Naive thymus-derived CD8-positive, alpha-beta T cell (primary cell): ENCODE measurements around the gene POLN. TPM values are rescaled to one million over a fixed set of nuclear protein-coding genes. Genes with fewer than 3 reads are reported as not detected.

ENCODE experiments used
- ATAC-seq, 2 donors: fragments of 150-1000 bp; cut with Tn5 transposase in 1 of 2; sonication (Bioruptor Pico), chemical (Tn5 transposase) in 1 of 2; 1 replicate in 1 of 2; 2 replicates in 1 of 2; pipeline ENCODE4 v1.10.0; 2021; ENCODE audit warnings: mild to moderate bottlenecking in 2 of 2, moderate library complexity in 2 of 2
- POLR2A ChIA-PET: fragments of 350-600 bp; sonication (Branson Sonifier 250); formaldehyde crosslinking; loops from one replicate; lab custom pipeline; 2021; ENCODE audit warnings: antibody characterized with exemption; lab: Charles Lee
- DNase-seq, 10 donors: peaks; one replicate each; pipeline versions ENCODE4 v3.0.0 to v3.0.0-alpha.2; 2020 to 2022
- H3K27ac Mint-ChIP-seq, 10 donors: one replicate each; pipeline ENCODE4 v1.8.0; 2020 to 2022; ENCODE audit warnings: mild to moderate bottlenecking in 10 of 10, mixed read lengths in 10 of 10, moderate library complexity in 4 of 10, inconsistent platforms in 1 of 10
- H3K27me3 Mint-ChIP-seq, 5 donors: one replicate each; pipeline ENCODE4 v1.8.0; 2021 to 2022; ENCODE audit warnings: mixed read lengths in 5 of 5
- H3K36me3 Mint-ChIP-seq, 3 donors: one replicate each; pipeline ENCODE4 v1.8.0; 2020 to 2022; ENCODE audit warnings: mixed read lengths in 3 of 3, mild to moderate bottlenecking in 2 of 3, inconsistent platforms in 1 of 3
- H3K4me1 Mint-ChIP-seq, 4 donors: one replicate each; pipeline ENCODE4 v1.8.0; 2021 to 2022; ENCODE audit warnings: mixed read lengths in 4 of 4
- H3K4me3 Mint-ChIP-seq, 10 donors: one replicate each; pipeline ENCODE4 v1.8.0; 2020 to 2022; ENCODE audit warnings: mild to moderate bottlenecking in 10 of 10, mixed read lengths in 10 of 10, moderate library complexity in 6 of 10, inconsistent platforms in 1 of 10
- H3K9me3 Mint-ChIP-seq, 9 donors: one replicate each; pipeline ENCODE4 v1.8.0; 2020 to 2022; ENCODE audit warnings: mixed read lengths in 9 of 9, mild to moderate bottlenecking in 3 of 9, inconsistent platforms in 1 of 9, moderate library complexity in 1 of 9
- polyA plus RNA-seq, 3 donors: library from polyadenylated mRNA; unstranded; fragments of 300-500 nt; fragmentation: Illumina TruSeq; gene quantifications; one replicate each; pipeline ENCODE4 v1.2.3, GENCODE V29; 2021
- total RNA-seq, 8 experiments: library from RNA in 2 of 8; stranded (reverse) in 2 of 8; gene quantifications; one replicate each; pipeline ENCODE4 v1.2.3 and lab custom pipeline; 2021 to 2026

Gene POLN
- total and polyA plus RNA-seq, 5 experiments from 2014 or later = 0.44 to 3.8 (median 1.7) TPM; not detected in 1

DNA sequence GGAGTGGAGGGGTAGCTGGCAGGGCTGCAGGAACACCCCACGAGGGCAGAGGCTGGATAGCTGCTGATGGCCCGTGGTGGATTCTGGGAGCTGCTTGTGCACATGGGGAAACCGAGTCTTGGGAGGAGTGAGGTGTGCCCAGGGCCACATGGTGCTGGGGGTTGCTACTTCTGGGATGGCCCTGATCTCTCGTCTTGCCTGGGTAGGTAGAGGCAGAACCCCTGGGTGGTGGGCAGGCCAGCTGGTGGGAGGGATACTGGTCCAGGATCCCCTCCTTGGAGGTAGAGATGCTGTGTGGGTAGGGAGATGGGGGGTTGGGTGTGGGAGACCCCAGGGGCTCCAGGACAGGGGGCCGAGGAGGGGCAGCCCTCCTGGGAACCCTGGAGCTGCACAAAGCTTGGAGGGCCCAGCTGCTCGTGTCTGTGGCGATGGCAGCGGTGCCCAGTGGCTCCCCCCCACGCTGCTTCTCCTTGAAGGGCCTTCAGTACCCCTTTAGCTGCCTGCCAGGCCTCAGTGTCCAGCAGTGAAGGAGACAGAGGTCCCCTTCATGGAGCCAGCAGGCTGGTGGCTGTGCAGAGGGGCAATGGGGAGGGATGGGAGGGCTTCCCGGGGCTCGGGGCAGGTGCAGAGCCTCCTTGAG lies 179.6 kb downstream of the POLN start:
- no peaks in the 10 kb centered on the region for H3K9me3 Mint-ChIP-seq
- H3K36me3 Mint-ChIP-seq = peaks cover 0 to 2% (median 0%) of the 10 kb centered on the region in 3 donors
- H3K4me1 Mint-ChIP-seq = peaks cover 0 to 7% (median 4%) of the 10 kb centered on the region in 4 donors
- H3K27ac Mint-ChIP-seq = peak overlapping the region in 1 of 10 donors; percentile 67
- ATAC-seq = no peak
- peak overlapping the region in 3 of 10 donors; percentile 5 to 28 (median 14) for H3K4me3 Mint-ChIP-seq
- POLR2A ChIA-PET = no interaction called here
- DNase-seq = peak in 1 of 10 donors; percentile 52
- peaks cover 6 to 16% (median 7%) of the 10 kb centered on the region in 5 donors for H3K27me3 Mint-ChIP-seq

DNA sequence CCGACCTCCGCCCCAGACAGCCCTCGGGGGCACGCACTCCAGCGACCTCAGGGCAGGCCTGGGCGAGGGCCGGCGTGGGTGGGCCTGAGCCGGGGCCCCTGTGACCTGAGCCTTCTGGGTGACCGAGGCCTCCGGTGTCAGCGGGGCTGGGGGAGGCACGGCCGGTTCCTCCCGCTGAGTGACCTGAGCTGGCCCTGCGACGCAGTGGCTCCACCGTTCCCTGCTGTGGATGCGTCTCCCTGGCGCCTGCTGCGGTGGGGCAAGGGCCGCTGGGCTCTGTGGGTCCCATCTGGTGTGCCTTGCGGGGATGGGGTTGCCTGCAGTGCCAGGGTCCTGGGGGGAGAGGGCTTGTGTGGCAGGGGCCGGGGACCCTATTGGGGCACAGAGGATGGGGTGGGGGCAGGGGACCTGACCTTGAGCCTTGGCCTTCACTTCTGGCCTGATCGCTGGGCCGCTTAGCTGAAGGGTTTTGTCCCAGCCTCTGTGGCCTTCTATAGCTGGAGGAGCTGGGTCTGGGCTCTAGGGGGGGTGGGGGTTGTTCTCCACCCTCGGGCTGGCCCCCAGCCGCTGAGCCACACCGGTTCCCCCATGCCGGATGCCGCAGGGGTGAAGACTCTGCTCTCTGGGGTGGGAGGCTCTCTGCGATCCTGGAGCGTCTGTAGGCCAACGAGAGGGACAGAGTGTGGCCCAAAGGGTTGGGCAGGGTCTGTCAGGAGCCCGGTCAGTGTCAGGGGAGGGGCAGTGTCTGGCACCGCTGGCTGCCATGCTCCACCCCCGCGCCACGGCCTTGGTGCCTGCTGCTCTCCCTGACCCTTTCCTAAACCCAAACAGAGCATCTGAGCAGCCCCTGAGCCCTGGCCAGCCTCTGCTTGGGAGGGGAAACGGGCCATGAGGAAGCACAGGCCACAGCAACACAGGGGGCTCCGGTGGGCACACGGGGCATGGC lies 180.5 kb downstream of the POLN start:
- H3K4me1 Mint-ChIP-seq = peaks cover 0 to 7% (median 4%) of the 10 kb centered on the region in 4 donors
- H3K27me3 Mint-ChIP-seq = peaks cover 11 to 24% (median 13%) of the 10 kb centered on the region in 5 donors
- DNase-seq (peak in 1 of 10 donors; percentile 61), ATAC-seq (no peak)
- peak overlapping the region in 2 of 10 donors; percentile 5 to 45 for H3K4me3 Mint-ChIP-seq
- no peaks in the 10 kb centered on the region for H3K9me3 Mint-ChIP-seq
- no peak overlapping the region for H3K27ac Mint-ChIP-seq
- H3K36me3 Mint-ChIP-seq = peaks cover 0 to 2% (median 0%) of the 10 kb centered on the region in 3 donors
- POLR2A ChIA-PET = no interaction called here

DNA sequence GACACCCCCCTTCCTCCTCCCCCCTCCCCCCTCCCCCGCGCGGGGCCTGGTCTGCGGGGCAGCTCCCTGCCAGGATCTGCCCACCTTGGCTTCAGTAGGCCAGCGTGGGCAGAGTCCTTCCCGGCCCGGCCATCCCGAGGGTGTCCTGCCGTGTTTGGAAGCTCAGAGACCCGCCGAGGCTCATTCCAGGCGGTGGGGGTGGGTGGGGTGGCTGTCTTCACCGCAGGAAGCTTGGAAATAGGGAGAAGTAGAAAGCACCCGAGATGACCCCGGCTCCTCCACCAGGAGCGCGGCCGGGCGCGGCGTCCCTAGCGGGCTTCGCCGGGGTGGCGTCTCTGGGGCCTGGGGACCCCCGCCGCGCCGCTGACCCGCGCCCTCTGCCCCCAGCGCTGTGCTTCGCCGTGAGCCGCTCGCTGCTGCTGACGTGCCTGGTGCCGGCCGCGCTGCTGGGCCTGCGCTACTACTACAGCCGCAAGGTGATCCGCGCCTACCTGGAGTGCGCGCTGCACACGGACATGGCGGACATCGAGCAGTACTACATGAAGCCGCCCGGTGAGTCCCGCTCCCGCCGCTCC lies 181.2 kb downstream of the POLN start:
- Mint-ChIP-seq H3K27me3 (peaks cover 15 to 32% (median 16%) of the 10 kb centered on the region in 5 donors), H3K4me1 (peaks cover 0 to 7% (median 4%) of the 10 kb centered on the region in 4 donors), H3K36me3 (peaks cover 0 to 2% (median 0%) of the 10 kb centered on the region in 3 donors), H3K27ac (no peak overlapping the region), H3K9me3 (no peaks in the 10 kb centered on the region), H3K4me3 (peak overlapping the region in 2 of 10 donors; percentile 30 to 50)
- DNase-seq (no peak), ATAC-seq (no peak)
- POLR2A ChIA-PET = no interaction called here

DNA sequence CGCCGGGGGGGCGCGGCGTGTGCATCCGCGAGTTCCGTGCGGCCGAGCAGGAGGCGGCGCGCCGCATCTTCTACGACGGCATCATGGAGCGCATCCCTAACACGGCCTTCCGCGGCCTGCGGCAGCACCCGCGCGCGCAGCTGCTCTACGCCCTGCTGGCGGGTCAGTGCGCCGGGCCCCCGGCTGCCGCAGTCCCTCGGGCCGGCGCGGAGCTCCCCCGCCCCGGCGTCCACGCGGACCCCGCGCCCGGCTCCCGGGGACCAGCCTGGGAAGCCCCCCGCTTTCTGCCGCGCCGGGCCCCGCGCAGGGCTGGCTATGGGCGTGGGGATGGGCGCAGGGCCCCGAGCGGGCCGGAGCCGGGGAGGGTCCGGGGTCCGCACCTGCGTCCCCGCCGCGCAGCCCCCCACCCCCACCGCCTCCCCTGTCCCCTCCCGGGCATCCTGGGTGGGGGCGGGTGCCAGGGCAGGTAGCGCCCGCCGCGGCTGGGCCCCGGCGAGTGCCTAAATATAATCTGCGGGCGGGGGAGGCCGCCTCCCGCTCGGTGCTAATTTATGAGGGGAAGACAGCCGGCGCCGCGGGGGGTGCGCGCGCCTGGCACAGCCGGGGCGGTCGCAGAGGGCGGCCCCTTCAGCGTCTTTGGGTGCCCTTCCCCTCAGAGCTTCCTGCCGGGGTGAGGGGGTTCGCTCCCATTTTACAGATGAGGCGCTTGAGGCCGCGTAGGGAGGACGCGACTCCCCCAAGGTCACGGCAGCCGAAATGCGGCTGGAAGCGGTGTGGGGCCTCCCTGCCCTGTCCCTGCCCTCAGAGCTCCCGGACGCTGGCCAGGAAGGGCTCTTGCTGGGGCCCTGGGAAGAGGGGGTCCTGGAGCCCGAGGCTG lies 182.0 kb downstream of the POLN start:
- H3K36me3 Mint-ChIP-seq = peaks cover 0 to 2% (median 0%) of the 10 kb centered on the region in 3 donors
- POLR2A ChIA-PET = no interaction called here
- no peaks in the 10 kb centered on the region for H3K9me3 Mint-ChIP-seq
- DNase-seq = no peak
- peaks cover 17 to 37% (median 21%) of the 10 kb centered on the region in 5 donors for H3K27me3 Mint-ChIP-seq
- peak overlapping the region in 2 of 10 donors; percentile 41 to 50 for H3K4me3 Mint-ChIP-seq
- peak; percentile 42 to 51 for ATAC-seq
- H3K27ac Mint-ChIP-seq = no peak overlapping the region
- peaks cover 0 to 7% (median 4%) of the 10 kb centered on the region in 4 donors for H3K4me1 Mint-ChIP-seq

DNA sequence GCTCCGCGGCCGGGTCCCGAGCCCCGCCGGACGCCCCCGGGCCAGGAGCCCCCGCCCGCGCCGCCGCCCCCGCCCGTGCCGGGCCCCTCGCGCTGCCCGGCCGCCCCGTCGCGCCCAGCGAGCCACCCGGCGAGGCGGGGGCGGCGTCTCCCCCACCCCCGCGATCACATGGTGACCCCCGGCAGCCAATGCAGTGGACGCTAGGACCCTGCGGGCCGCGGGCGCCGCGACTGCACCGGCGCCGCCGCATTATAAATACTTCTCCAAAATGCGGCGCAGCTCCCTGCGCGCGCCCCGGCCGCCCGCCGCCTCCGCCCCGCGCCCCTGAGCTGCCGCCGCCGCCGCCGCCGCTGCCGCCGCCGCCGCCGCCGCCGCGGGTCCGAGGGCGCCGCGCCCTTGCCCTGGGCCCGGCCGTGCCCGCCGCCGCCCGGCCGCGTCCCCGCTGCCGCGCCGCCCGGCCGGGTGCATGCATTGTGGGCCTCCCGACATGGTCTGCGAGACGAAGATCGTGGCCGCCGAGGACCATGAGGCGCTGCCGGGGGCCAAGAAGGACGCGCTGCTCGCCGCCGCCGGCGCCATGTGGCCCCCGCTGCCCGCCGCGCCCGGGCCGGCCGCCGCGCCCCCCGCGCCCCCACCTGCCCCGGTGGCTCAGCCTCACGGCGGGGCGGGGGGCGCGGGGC lies 182.7 kb downstream of the POLN start, which contains the start of gene NAT8L:
Gene NAT8L, plus strand, starts transcription at position 282 of the 680 bp plus-strand sequence. Its CDS starts 185 bp downstream, at position 467.
- Mint-ChIP-seq H3K27ac (no peak within 1 kb of the TSS), H3K4me1 (peaks cover 0 to 7% (median 4%) of the 10 kb centered on the region in 4 donors), H3K4me3 (peak within 1 kb of the TSS in 3 of 10 donors; percentile 41 to 56 (median 50)), H3K27me3 (peaks cover 18 to 41% (median 22%) of the 10 kb centered on the region in 5 donors), H3K9me3 (no peaks in the 10 kb centered on the region), H3K36me3 (peaks cover 0 to 2% (median under 1%) of the 10 kb centered on the region in 3 donors)
- ATAC-seq = peak; percentile 39 to 59
- no peak for DNase-seq
- POLR2A ChIA-PET = no interaction called here

DNA sequence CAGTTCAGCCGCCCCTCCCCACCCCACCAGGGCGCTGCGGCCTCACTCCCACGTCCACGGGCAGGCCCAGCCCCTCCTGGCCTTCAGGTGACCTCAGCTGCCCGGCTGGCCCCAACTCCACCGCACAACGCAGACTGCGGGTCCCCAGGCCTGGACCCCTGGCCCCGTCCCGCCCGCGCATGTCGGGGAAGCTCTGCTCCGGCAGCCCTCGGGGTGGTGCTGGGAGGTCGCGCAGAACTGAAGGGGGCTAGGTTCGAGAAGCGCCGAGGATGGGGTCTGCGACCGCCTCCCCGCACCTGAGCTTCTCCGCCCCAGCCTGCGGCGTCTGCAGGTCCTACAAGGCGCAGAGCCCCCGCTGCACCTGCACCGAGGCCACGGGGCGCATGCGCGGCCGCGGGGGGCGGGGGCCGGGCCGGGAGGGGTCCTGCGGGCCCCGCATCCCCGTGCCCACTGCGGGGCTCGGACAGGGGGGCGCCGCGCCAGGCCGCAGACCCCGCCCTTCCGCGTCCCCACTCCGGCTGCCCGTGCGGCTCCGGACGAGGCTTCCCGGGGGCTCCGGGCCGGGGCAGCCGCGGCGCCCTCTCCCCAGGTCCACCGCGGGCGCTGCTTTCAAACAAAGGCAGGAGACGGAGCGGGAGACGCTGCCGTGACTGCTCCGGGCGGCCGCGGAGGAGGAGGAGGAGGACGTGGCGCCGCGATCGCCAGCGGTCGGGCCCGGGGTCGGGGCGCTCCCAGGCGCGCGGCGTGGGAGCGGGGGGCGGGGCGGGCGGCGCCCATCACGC lies 183.5 kb downstream of the POLN start:
- Mint-ChIP-seq H3K4me1 (peaks cover 0 to 7% (median 4%) of the 10 kb centered on the region in 4 donors), H3K27me3 (peaks cover 21 to 47% (median 26%) of the 10 kb centered on the region in 5 donors), H3K36me3 (peaks cover 0 to 2% (median 2%) of the 10 kb centered on the region in 3 donors), H3K27ac (no peak overlapping the region), H3K4me3 (peak overlapping the region in 2 of 10 donors; percentile 50 to 56), H3K9me3 (no peaks in the 10 kb centered on the region)
- DNase-seq (peak in 2 of 10 donors; percentile 17 to 27), ATAC-seq (peak; percentile 53 to 55)
- POLR2A ChIA-PET = interaction anchor here (0.9 kb wide), 1 partner anchor 49 kb away, joined by 3 read pairs; no protein-coding TSS in a partner anchor

DNA sequence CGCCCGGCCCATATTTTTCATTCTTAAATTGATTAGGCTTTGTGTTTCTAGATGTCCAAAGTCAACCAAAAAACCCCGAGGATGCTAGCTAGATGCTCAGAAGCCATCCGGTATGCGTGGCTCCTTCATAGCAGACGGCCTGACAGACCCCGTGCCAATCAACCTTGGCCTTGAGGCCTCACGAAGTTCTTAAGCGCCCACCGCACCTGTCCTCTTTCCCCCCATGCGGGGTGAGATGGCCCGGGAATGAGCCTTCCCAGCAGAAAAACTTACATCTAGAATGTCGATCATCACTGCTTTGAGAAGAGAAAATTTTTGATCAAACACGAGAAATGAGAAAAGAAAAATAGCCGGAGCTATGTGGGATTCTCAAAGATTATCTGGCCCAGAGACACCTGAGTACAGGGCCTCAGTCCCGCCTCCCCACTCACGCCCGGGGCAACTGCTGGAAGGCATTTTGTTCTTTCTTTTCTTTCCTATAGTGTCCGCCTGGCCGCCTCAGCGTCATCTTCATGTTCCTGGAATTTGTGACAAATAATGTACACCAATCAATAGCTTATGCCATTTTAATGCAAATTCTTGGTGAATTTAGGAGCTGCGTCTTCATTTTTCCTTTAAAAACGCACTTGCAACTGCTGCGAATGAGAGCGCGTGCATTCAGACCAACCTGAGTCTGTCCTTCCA lies 184.4 kb downstream of the POLN start:
- H3K4me3 Mint-ChIP-seq = peak overlapping the region; percentile 39 to 83 (median 71)
- DNase-seq (no peak), ATAC-seq (no peak)
- peaks cover 21 to 51% (median 28%) of the 10 kb centered on the region in 5 donors for H3K27me3 Mint-ChIP-seq
- H3K4me1 Mint-ChIP-seq = peaks cover 0 to 7% (median 4%) of the 10 kb centered on the region in 4 donors
- H3K36me3 Mint-ChIP-seq = peaks cover 0 to 2% (median 2%) of the 10 kb centered on the region in 3 donors
- no peaks in the 10 kb centered on the region for H3K9me3 Mint-ChIP-seq
- peak overlapping the region in 1 of 10 donors; percentile 29 for H3K27ac Mint-ChIP-seq
- POLR2A ChIA-PET = interaction anchor here (0.9 kb wide), 1 partner anchor 48 kb away, joined by 3 read pairs; no protein-coding TSS in a partner anchor

DNA sequence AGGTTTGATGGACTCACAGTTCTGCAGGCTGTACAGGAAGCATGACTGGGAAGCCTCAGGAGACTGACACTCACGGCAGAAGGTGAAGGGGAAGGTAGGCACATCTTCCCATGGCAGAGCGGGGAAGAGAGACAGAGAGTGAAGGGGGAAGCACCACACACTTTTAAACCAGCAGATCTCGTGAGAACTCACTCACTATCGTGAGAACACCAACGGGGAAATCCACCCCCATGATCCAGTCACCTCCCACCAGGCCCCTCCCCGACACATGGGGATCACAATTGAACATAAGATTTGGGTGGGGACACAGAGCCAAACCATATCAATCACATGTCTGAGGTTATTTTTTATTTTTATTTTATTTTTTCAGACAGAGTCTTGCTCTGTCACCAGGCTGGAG lies 187.7 kb downstream of the POLN start:
- POLR2A ChIA-PET = no interaction called here
- Mint-ChIP-seq H3K9me3 (no peaks in the 10 kb centered on the region), H3K4me3 (no peak overlapping the region), H3K27me3 (peaks cover 24 to 64% (median 47%) of the 10 kb centered on the region in 5 donors), H3K36me3 (peaks cover 0 to 2% (median 2%) of the 10 kb centered on the region in 3 donors), H3K4me1 (peaks cover 0 to 7% (median 3%) of the 10 kb centered on the region in 4 donors), H3K27ac (no peak overlapping the region)
- DNase-seq (no peak), ATAC-seq (no peak)

DNA sequence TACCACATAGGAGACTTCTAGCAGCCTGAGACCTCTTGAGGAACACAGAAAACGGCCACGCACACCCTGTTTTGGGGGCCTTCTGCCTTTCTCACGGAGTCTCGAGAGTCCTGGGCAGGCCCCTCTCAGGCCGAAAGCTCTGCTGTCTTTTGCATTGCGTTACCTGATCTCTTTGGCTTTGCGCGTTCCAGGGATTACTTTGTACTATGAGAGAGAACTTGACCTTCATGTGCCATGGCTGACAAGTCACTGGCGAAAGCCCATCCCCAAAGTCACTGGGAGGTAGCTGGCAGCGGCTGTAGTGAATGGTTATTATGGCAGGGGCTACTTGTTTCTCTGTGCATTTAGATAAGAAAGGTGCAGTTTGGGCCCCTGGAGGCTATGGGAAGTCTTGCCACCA lies 190.8 kb downstream of the POLN start:
- no peak for ATAC-seq
- Mint-ChIP-seq H3K27me3 (peaks cover 13 to 63% (median 36%) of the 10 kb centered on the region in 5 donors), H3K4me1 (peaks cover 0 to 2% (median 0%) of the 10 kb centered on the region in 4 donors), H3K9me3 (no peaks in the 10 kb centered on the region), H3K27ac (no peak overlapping the region), H3K36me3 (peaks cover 0 to 2% (median 0%) of the 10 kb centered on the region in 3 donors), H3K4me3 (no peak overlapping the region)
- POLR2A ChIA-PET = no interaction called here
- no peak for DNase-seq

DNA sequence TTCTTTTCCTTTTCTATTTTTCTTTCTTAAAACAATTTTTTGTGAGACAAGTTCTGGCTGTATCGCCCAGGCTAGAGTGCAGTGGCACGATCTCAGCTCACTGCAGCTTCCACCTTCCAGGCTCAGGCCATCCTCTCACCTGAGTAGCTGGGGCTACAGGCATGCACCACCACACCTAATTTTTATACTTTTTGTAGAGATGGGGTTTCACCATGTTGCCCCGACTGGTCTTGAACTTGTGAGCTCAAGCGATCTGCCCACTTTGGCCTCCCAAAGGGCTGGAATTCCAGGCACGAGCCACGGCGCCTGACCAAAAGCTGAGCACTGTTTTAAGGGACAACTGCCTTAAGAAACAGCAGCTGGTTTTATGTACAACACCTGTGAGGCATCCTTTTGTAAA lies 192.1 kb downstream of the POLN start:
- Mint-ChIP-seq H3K36me3 (peaks cover 0 to 2% (median 0%) of the 10 kb centered on the region in 3 donors), H3K27me3 (peaks cover 10 to 66% (median 35%) of the 10 kb centered on the region in 5 donors), H3K4me1 (peaks cover 0 to 2% (median 1%) of the 10 kb centered on the region in 4 donors), H3K27ac (no peak overlapping the region), H3K4me3 (no peak overlapping the region), H3K9me3 (no peaks in the 10 kb centered on the region)
- no peak for DNase-seq
- no peak for ATAC-seq
- POLR2A ChIA-PET = no interaction called here
